Fibroblast of skin of left biceps (primary cell): Measurements from ENCODE around the gene WFS1.

ENCODE experiments used
- DNase-seq, 2 experiments: peaks; one replicate each; pipeline ENCODE4 v3.0.0-alpha.2; 2013; ENCODE audit warnings: low read depth in 2 of 2

WFS1 gene

DNA sequence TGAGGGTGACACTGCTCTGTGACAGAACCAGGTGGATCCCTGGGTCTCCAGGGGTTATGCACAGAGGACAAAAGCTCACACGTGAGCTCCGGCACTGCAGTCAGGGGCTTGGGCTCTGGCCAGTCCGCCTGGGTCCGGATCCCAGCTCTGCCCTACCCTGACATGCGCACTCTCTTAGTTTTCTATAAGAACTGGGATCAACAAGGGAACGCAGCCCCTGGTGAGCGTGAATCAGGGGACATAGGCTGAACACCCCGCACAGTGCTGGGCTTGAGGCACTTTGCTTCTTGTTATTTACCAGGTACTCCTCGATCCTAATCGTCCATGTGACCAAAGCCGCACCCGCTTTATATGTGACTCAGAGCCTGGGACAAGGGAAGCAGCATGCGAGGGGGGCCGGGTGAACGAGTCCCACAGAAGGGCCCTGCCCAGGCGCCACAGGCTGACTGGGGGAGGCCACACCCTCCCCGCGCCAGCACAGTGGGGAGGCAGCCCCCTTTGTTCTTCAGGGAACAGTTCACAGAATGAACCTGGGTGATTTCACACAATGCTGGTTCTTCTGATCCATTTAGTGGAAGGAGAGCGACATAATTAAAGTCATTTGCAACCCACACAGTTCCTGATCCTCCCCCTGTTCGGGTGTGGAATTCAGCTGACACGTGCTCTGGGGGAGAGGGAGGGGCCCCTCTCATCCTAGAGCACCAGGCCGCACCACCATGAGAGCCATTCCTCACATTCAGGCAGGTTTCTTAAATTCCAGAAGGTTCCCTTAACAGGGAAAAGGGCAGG lies 55.5 kb downstream of the WFS1 start:
- no peak for DNase-seq

DNA sequence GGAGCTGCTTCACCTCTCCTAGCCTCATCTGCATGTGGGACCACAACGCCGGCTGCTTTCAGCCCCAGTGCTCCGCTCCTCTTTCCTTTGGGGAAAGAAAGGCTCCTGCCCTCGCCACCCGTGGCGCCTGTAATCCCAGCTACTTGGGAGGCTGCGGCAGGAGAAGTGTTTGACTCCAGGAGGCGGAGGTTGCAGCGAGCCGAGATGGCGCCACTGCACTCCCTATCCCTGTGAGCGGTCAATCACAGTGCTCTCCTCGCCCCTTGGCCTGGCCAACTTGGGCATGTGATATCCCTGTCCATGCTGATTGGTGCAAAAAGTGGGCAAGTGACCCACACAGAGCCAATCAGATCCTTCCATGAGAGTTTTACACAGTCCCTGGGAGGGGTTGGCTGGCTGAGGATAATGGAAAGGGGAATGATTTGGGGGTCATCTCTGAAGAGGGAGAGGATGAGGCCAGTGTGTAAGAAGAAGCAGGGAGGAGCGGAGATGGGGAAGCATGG lies 56.2 kb downstream of the WFS1 start:
- DNase-seq: no peak

DNA sequence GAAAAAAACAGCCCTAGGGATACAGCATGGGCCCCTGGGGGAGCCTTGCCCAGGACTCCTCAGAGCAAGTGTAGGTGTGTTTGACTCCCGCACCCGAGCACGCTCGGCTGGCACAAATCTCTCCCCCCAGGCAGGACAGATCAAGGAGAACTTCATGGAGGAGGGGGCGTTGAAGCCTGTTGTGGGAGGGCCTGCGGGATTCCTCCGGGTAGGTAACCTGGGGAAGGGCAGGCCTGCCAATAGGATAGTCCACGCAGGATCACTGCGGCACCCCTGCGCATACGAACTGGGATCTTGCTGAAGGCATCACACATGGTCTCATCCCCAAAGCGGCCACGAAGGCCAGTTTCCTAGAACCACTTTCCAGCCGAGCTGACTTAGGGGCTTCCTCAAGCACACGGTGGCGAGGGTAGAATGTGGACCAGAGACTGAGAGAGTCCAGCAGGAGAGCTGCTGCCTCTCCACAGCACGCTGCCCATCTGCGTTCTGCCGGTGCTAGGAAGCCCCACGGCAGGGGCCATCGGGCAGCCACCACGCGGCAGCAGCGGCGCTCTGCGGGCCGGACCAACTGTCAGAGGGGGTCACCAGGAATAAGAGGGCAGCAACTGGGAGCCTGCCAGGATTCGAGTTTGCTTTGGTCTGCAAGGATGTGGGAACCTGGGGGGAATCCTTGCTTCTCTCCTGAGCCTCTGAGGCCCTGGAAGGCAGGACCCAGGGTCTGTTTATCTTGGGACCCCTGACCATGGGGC lies 56.8 kb downstream of the WFS1 start:
- DNase-seq: no peak

DNA sequence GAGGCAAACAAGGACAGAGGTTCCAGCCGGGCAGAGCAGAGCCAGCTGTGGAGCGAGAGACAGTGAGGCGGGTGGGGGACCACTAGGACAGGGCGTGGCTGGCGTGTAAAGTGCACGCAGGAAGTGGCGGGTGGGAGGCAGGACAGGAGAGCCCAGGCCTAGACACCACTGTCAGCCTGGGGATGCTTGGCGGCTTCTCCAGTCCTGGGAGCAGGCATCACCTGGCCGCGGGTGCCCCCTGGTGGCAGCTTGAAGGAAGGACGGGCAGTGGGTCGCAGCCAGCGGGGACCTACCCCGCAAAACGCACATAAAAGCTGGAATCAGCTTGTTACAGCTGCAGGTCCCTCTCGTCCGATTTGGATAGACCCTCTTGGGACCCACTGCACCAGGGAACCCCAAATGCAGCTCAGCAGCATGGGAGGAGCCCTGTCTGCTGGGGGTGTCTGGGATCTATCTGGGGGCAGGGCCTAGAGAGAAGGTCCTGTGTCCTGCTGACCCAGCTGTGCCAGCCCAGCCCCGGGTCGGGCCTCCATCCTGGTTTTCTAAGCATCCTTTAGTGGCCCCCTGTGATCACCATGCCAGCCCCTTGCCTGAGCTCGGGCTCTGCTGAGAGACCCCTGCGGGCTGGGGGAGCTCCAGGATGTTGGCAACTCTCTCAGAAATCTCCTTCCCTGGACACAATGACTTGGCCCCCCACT lies 57.7 kb downstream of the WFS1 start:
- peak; percentile 12 to 15 for DNase-seq

DNA sequence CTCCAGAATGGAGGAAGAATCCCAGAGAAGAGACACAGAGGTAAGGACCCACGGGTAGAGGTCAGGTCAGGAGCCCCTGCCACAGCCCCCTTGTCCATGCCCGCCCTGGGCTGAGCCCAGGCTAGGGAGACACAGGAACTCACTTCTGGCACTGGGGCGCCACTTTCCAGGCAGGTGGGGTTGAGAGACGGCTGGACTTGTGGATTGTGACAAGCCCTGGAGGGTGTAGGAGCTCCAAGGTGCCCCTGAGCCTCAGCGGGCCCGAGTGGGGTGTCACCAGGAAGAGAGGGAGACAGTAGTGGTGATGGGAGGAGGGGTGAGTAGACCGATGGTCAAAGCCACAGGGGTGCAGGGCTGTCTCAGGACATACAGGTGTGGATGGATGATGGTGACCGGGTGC lies 58.9 kb downstream of the WFS1 start:
- DNase-seq: no peak

DNA sequence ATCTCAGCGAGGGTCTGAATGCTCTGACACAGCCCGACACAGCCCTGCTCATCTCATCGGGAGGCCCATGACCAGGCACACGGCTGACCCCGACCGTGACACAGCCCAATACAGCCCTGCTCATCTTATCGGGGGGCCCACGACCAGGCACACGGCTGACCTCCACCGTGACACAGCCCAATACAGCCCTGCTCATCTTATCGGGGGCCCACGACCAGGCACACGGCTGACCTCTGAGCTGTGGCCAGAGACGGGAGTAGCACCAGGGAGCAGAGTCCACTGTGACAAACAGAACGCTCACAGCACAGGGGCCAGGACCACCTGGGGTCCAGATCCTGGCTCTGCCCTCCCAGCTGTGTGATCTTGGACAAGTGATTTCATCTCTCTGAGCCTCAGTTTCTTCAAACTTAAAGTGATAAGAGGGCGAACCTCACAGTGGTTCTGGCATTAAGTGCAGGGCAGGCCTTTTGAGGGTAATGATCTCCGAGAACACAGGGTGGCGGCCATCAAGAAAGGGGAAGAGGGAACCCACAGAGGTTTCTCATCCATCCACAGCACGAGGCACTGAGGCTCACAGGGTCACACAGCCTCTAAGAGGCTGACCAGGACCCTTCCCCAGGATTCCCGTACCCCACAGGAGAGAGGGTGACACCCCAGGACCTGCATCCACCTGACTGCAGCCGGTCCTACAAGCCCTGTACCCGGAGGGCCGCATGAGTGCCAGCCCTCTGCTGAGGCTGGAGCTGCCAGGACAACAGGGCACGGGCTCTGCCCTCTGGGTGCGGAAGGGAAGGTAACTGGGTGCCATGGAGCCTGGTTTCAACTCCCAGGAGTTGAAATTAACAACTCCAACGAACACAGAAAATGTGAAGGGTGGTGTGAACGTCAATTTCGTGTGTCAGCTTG lies 60.1 kb downstream of the WFS1 start:
- no peak for DNase-seq

DNA sequence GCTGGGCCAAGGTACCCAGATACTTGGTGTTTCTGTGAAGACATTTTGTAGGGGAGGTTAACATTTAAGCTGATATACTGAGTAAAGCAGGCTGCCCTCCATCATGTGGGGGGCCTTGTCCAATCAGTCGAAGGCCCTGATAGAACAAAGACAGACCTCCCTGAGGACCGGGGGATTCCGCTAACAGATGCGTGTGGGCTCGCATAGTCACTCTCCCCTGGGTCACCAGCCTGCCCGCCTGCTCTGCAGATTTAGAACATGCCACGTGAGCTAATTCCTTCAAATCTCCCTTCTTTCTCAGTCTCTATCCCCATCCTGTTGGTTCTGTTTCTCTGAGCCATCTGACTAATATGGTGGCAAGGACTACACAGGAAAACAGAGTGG lies 60.7 kb downstream of the WFS1 start:
- DNase-seq: no peak

DNA sequence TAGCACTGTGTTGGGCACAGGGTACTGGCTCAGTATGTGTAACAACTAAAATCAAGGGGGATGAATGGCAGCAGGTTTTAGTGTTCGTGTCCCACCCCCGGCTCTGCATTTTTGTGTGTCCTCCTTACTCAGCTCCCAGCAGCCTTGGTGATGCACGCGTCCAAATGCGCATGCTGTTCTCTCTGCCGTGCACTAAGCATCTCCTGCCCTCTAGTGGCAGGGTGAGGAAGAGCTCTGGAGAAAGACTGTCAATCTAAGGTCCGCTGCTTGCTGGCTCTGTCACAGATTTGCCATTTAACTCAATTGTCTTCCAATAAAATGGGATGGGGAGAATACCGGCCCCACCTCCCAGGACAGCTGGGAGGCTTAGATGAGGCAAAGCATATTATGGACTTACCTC lies 61.4 kb downstream of the WFS1 start:
- DNase-seq: no peak

DNA sequence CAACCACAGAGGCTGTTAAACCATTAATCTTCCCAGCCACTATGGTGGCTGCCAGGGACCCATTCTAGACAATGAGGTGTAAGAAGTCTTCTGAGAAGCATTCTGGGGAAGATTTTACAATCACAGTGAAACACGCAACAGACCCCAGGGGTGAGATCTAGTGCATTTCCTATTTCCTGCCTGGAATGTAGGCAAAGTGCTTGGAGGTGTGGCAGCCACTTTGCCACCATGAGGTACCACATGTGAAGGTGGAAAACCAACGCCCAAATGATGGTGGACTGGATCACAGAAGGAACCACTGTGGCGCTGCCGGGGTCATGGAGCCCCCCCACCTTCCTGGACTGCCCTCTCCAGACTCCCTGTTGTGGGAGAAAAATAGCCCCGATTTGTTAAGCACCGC lies 61.8 kb downstream of the WFS1 start:
- no peak for DNase-seq

DNA sequence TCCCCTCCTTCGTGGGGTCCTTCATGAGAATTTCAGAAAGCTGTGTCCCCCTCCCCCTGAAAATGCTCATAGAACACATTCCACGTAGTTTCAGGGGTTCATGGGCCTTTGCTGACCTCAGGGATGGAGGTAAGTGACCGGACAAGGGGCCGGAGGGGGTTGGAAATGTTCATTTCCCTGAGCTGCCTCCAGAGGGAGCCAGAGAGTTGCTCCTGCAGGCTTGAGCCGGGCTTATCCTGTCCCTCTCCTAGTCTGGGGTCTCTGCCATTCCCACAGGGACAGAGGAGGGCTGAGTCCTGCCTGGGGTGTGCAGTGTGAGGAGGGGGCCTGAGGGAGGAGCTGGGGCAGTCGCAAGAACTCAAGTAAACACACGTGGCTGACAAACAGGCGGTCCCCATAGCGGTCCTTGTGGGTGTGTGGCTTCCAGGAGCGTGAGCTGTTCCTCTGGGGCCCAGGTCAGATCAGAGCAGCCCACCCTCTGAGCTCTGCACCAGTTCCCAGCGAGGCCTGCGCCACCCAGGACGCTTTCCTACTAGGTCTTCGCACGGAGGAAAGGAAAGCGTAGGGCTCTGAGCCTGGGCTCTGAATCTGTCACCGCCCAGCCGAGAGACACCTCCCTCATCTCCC lies 62.5 kb downstream of the WFS1 start:
- no peak for DNase-seq

DNA sequence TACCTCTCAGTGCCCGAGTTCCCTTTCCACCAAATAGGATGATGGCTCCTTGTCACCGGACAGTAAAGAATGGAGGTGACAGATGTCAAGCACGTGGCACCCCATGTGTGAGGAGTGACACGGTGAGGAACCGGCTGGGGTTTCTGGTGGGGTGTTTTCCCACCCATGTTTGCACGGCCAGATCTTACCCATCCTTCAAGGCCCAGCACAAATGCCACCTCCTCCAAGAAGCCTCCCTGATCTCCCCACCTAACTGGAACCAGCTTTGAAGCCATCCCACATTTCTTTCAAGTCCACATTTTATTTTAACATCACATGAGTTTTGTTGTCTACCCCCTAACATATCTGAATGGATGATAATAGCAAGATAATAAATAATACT lies 63.0 kb downstream of the WFS1 start:
- no peak for DNase-seq

DNA sequence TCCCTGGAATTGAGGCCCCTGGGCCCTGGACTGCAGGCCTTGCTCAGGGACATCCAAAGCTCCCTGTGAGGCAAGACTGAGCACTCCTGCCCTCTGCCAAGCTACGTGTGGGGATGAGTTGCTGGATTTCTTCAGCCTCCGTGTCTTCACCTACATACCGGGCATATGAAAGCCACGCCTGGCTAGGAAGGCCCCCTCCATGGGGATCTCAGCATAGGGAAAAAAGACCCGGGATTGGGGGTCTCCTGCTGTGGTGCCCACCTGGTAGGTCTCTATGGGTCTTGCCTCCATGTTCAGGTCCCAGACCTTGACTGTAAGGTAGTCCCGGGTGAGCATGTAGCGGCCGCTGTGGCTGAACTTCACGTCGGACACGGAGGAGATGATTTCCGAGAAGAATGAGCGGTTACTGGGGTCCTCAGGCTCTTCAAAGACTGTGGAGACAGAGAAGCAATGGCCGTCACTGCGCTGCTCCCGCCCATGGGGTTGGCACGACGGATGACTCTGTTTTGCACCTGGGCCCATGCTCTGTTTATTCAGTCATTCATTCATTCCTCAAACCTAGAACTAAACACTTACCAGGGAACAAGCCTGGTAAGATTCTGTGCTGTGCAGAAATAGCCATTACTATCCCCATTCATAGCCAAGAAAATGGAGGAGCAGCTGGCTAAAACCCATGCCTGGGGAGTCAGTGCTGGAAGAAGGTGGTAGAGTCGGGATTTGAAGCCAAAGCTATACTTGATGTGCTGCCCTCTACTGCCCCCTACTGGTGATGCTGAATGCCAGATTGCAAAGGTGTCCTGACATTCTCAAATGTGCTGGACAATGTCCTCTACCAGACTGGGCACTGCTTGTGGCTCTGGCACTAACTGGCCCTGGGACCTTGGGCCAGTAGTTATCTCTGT lies 63.9 kb downstream of the WFS1 start:
- DNase-seq: no peak

DNA sequence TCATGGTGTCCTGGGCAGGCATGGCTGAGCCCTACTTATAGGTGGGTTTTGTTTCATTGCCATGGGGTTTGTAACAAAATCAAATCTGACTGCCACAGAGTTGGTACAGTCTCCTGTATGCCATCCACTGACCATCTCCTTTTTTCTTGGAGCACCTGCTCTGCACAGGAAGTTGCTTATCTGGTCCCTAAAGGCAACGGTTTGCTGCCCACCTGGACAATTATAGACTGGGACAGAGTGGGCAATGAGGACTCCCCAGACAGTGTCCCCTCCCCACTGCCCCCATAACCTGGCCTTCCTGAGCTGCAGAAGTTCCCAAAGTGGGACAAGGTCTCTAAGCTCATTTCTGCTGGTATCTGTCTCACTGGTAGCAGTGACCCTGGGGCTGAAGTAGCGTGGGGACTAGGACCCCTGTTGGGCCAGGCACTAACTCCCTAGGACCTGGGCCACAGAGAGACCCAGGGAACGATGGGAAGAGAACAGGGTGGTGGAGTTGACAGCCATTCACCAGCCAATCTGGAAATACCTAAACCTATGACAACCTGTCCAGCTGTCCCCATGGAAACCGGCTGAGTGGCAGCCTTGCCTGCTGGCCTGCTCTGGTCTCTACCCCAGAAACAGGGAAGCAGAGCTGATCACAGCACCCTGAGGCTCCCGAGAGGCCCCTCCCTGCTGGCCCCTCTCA lies 64.7 kb downstream of the WFS1 start:
- no peak for DNase-seq

DNA sequence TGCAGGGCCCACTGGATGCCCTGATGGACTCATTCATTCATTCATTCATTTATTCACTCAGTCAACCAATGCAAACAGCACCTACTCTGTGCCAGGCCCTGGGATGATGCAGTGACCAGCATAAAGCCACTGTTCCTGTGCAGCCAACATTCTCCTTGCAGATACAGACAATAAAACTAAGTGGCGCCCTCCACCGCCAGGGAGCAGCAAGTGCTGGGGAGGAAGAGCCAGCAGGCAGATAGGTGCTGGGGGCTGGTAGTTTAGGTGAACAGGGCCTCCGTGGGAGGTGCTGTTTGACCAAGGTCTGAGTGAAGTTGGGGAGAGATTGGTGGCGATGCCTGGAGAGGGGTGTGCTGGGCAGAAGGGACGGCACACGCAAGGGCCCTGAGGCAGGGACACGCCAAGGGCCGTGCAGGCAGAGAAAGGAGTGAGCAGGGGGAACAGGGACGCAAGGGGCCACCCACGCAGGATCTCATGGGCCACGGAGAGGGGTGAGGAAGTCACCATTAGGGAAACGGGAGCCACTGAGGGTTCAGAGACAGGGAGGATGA lies 65.5 kb downstream of the WFS1 start:
- DNase-seq: no peak

DNA sequence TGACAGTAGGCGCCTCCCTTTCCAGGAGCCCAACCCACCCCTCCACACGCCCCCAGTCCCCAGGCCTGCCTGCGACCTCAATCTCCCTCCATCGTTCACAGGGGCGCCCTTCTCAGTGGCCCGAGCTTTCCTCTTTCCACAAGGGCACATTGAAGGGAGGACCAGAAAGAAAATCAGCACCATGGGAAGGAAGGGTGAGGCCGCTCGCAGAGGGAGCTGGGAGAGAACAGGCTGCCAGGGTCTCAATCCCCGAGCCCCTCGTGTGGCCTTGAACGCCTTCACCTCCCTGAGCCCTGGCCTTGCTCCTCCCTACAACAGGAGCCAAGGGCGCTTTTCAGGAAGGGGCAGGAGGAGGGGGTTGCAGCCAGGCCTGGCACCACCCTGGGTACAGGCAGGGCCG lies 66.5 kb downstream of the WFS1 start:
- no peak for DNase-seq

DNA sequence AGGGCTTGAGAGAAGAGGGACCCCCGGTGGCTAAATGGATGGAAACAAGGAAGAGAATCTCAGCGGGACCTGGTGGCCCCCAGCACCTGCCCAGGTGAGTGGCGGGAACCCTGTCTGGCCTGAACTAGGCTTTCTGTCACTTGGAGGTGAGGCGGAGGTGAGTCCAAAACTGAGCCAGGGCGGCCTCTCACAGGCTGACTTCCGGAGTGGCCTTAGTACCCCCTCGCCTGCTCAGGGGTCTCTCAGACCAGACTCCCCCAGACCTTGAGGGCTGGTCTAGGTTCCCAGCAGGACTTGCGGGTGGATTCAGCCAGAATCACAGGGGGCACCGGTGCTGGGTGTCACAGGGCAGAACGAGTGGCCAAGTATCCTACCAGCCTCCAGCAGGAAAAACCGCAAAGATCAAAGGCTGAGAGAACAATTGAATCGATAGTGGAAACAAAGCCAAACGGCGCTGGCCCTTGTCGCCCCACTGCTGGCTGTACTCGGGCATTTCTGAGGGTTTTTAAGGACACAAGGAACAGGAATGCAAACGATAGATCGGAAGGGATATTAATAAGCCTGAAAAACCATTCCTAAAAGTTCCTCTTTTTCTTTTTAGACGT lies 67.8 kb downstream of the WFS1 start:
- no peak for DNase-seq

DNA sequence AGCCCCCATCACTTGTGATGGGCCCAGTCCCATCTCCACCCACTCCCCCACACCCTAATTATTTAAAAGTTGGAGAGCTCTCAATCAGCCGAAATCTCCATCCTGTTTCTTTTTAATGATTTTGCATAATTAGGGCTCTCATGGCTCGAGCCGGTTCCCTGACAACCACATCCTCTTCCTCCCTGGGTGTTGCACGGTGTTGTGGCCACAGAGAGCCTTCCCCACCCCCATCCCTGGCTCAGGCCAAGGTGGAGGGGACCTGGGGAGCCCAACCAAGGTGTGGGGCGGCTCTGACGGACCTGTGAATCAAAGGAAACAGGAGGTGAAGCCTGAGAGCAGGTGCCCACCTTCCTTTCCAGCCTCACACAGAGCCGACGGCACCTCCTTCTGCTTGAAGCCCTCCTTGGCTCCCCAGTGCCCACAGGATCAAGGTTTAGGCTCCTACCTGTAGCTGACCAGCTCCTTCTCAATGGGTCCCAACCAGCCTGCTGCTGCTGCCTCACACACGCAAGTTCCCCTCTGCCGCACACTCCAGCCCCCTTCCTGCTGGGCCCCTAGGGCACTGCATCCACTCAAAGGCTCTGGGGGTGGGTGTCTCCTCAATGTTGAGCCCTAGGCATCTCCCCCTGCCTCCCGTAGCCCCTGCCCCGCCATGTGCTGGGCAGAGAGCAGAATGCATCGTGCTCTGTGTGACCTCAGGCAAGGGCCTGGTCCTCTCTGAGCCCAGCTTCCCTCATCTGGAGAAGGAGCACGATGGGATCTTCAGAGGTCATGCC lies 68.7 kb downstream of the WFS1 start:
- no peak for DNase-seq
